GM18868 (cell line): ENCODE results near the gene C1QTNF12.

Source experiments
- ATAC-seq: cut with Tn5 transposase; IDR thresholded peaks from one replicate; pipeline ENCODE4 v1.9.1; 2021; ENCODE audit warnings: mild to moderate bottlenecking, moderate library complexity; ENCODE audit not compliant: unreplicated experiment

C1QTNF12 gene

DNA sequence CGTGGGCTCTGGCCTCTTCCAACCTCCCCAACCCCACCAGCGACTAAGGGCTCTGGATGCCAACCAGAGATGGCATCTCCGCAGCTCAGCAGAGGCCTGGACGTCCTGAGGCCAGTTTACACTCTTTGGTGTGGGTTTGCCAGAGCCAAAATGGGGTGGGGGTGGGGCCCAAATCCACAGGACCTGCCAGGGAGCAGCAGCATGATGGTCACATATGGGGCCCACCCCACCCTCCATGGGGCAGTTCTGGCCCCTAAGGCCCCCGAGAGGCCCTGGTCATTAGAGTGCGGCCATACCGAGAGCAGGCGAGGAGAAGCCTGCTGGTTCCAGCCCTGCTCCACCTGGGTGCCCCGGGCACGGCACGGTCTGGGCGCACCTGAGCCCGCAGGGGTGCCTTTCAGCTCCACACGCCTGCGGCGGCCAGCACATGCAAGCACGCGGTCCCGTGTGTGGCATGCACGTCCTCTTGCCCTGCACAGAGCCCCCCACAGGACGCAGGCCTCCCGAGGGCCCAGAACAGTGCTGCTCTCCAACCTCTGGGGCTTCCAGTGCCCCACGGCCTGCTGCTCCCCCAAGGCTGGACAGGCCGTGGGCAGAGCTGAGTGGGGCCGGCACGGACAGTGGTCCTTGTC is 4.8 kb downstream of the C1QTNF12 start:
- ATAC-seq: no peak

DNA sequence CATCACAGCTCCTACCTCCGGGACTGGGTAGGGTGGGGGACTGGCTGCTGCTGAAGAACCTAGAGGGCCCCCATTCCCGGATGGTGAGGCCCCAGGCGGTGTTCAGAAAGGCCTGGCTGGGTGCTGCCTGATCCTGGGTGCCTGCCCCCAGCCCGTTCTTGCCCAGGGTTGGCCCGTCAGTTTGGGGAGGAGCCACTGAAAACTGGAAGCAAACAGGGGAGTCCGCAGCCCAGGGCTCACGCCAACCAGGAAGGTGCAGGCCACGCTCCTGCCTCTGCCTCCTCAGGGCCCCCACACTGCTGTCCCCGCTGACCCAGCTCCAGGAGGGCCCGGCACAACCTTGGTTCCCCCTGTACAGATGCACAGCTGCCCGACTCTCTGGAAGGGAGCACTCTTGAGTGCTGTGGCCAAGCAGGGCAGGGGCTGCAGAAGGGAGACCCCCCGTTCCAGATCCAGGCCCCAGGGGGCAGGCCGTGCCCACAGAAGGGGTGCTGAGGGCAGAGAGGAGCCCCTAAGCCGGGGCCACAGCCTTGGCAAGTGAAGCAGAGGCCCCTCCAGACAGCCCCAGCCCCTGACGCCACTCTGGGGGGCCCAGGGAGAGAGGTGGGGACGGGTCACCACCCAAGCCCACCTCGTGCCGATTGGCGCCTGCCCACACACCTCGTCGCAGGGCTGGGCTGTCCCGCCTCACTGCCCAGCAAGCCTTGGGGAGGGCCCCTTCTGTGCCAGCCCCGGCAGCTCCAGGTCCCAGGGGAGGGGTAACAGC is 5.5 kb downstream of the C1QTNF12 start:
- ATAC-seq: no peak

DNA sequence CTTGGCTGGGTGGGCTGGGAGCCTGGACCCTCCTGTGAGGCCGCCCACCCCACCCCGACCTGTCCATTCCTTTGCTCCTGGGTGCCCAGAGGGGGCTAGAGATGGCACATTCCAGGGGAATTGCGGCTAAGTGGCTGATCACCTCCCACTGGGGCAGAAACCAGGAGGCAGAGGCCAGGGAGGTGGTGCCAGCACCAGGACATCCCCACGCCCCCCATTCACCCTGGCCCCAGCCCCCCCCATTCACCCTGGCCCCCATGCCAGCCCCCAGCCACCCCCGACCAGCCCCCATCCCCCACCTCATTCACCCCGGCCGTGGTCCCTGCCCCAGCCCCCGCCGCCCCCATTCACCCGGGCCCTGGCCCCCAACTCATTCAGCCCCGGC is 6.2 kb downstream of the C1QTNF12 start:
- ATAC-seq: no peak

DNA sequence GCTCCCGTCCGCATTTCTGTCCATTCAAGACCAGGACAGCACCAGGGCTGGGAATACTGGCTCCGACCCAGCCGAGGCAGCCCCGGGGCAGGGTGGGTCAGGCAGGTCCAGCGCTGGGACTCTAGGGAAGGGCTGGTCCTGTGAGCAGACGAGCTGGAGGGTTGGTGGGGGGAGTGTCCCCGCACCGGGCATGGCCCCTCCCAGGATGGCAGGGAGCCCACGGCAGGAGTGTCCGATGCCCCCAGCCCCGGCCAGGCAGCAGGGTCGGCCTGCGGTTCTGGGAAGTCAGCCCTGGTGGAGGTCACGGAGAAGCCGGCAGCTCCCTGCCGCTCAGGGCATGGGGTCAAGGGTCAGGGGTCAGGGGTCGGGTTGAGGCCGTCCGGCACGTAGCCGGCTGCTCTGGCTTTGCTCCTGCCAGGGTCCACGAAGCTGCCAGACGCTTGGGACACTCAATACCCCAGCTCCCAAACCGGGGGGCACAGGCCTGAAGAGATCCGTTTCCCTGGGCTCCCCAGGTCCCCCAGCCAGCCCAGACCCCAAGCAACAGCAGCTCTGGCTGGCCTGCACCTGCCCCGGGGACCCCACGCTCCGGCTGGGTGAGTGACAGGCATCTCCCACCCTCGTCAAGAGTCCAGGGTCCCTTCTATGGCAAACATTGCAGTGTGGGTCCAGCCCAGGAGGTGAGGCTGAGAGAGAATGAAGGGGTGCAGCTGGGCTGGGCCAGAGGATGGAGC is 6.7 kb downstream of the C1QTNF12 start:
- ATAC-seq: no peak

DNA sequence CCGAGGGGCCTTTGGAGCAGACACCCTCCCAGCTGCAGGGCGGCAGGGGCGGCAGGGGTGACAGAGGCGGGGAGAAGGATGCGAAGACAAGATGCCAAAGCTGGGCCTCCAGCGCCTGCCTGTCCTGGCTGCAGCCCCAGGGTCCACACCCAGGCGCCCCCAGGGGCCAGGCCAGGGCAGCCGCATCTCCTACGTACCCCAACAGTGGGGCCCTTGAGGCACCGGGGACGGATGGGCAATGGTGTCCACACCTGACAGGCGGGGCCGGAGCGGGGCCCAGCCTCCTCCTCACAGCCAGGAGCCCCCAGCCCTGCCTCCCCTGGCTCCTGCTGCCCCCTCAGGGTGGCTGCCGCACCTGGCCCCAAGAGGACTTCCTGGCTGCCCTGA is 7.3 kb downstream of the C1QTNF12 start:
- no peak for ATAC-seq

DNA sequence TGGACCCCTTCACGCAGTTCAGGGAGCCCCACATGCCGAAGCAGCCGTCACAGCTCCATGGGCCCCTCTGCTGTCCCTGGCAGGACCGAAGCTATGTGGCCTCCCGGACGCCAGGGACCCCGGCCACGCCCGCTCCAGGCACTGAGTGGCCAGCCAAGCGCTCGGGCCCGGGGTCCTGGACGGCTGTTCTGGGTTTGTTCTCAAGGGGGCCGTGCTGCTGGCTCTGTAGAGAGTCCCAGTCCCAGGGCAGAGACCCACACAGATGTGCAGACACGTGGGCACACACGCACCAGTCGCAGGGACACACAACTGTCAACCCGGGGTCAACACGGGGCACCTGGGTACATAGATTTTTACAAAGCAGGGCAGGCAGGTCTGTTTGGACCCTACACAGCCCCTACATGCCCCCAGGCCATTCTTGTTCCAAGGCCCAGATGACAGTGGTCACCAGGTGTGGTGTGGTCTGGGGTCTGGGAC is 7.8 kb downstream of the C1QTNF12 start:
- ATAC-seq: no peak

DNA sequence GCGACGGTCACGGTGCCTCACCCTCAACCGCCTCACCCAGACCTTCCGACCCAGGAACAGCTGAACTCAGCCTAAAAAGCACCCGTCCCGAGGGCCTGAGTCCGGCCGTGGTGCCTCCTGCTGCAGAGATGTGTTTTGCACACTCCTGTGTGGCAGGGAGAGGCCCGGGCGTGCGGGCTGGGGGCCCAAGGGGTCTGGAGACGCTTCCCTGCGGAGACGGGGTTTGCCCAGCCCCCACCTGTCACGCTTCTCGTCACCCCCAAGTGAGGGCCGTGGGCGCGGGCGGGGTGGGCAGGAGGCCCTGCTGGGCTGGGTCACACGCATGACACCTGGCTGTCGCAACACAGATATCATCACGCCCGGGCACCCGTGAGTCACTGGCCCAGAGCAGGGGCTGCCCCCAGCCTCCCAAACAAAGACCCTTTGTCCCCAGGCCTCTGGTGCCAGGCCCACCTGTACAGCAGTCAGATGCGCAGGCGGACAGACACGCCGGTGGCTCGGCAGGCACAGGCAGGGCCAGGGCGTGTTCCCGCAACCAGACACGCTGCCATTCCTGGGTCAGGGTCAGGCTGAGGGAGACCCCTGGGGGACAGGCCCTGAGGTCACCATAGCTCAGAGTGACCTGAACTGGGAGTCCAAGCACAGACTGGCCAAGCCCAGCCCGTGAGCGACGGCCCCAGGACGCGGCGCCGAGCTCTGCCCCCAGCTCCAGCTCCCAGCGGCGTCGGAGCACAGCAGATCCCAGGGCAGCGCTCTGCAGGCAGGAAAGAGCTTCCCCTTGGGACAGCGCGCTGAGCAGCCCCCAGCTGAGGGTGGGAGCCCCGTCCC is 8.4 kb downstream of the C1QTNF12 start:
- ATAC-seq: no peak

DNA sequence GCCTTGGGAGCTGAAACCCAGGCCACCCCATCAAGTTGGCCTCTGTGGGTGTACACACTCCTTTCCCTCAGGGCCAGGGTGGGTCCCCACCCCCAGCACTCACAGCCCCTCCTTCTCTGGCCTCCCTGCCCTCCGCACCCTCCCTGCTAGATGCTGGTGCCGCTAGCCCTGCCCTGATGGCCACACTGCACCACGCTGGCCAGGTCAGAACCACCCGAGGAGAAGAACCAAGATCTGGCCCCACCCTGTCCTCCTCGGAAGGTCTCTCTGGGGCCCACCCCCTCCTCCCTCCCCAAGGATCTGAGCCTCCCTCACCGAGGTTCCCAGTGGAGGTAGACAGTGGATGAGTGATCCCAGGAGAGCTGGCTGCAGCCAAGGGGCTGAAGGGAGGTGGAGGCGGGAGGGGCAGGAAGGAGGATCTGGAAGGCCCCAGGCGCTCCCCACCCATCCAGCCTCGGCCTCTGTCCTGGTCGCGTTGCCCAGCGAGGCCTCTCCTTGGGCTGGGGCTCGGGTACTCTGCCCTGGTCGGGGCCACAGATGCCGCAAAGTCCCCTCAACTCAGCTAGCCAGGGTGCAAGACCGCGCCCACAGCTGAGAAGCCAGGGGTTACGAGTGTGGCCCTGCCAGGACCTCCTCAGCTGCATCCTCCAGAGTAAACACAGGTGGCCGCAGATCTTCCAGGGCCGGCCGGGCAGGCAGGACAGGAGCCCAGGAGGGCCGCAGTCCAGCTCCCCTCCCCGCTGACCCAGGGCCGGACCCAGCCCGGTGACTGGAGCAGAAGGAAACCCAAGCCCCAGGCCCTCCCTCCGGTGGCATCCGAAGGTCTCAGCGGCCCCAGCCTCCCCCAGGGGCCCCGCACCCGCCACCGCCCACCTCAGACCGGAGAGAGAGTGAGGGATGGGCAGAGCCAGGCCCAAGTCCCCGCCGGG is 9.3 kb downstream of the C1QTNF12 start:
- no peak for ATAC-seq

DNA sequence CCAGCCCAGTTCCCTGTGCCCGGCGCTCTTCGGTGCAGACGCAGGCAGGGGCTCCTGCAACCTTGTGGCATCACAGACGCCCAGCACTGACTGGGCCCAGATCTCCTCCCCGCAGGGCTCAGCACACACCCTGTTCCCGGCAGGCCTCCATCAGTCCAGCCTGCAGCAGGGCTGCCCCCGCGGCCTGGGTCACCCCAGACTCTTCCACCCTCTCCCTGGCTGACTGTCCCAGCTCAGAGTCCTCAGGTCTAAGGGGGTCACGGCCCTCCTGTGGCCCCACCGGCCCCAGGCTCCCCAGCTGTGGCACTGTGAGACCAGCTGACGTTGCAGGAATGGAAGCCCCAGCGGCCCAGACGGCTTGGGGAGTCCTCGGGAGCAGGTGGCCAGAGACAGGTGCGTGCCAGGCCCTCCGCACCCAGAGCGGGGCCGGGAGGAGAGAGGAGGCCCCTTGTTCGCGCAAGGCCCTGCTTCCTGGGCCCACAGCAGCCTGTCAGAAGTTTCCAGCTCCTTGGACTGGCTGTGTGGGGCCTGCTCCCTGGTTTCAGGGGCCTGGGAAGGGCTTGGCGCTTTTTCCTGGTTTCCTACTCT is 10.3 kb downstream of the C1QTNF12 start:
- no peak for ATAC-seq

DNA sequence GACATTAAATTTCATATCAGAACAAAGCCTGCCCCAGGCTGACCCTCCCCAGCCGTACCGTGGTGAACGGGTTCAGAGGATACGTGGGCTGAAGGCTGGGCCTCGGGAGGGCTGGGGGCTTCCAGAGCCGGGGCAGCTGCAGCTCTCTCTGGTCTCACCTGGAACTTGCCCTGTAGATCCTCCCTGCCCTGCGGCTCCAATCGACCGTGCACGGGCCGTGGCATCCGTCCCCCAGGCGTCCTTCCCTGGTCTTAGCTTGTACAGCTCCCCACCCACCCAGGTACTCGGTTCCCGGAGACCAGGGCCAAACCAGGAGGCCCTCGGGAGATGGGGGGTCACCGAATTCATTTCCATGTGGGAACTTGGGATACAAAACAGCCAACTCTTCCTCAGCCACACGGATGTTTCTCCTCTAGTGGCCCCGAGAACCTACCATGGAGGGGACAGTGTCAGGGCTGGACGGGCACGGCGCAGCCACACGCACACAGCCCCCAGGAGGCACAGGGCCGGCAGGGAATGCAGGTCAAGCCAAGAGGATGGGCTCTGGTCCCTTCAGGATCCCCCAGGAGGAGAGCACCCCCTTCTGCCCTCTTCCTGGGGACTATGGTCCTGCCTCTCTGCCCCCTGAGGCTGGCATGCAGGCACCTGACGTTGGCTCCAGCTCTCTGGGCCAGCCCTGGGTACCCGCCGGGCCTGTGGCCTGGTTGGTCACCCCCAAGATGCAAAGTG is 11.3 kb downstream of the C1QTNF12 start:
- ATAC-seq: no peak

DNA sequence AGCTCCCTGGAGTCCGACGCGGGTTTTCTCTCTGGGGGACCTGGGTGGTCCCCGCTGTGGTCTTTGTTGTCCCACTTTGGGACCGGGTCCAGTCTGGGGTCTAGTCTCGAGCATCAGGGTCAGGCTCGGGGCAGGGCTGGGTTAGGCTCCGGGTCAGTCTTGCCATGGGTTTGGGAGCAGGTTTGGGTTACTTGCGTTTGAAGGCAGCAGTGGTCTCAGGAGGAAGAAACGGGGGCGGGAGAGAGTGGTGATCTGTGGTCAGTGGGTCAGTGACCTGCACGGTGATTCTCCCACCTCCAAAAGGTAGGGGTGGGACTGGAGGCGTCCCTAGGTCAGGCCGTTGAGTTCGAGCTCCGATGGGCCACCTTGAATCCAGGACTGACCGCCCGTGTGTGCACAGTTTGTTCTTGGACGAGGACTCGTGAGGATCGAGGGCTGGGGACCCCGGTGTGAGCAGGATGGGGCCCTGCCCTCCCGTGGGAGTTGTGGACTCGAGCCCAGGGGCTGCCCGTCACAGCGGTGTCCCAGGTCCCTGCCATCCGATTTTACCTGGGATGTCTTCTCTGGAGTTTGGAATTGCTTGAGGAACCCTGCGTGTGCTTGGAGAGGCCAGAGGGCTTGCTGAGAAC is 12.2 kb downstream of the C1QTNF12 start:
- no peak for ATAC-seq

DNA sequence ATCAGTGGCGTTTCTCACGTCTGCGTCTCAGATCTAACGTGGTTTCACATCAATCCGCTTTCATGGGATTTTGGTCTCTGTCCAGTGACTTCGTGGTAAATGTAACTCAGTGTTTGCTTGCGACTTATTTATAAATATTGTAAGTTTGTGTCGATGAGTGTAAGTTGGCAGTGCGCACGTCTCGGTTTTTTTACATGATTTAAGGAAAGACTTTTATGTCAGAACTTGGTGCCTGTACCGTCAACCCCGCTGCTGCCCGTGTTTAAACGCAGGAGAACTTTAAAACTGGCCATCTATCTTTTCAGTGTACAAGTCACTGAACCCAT is 13.0 kb downstream of the C1QTNF12 start:
- ATAC-seq: no peak

DNA sequence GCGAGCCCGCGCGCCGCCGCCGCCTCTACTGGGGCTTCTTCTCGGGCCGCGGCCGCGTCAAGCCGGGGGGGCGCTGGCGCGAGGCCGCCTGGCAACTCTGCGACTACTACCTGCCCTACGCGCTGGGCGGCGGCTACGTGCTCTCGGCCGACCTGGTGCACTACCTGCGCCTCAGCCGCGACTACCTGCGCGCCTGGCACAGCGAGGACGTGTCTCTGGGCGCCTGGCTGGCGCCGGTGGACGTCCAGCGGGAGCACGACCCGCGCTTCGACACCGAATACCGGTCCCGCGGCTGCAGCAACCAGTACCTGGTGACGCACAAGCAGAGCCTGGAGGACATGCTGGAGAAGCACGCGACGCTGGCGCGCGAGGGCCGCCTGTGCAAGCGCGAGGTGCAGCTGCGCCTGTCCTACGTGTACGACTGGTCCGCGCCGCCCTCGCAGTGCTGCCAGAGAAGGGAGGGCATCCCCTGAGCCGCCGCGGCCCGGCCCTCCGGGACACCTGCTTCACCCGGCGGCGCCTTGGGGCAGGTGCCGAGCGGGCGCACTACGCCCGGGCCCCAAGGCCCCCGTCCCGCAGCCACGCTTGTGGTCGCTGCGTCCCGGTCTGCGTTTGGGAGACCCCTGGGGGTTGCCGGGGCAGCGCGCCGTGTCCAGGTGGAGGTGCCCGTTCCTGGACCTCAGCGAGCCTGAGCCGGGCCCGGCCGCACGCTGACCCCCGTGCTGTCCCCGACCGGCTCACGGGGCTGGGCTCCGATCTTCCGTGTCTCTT is 13.5 kb downstream of the C1QTNF12 start:
- no peak for ATAC-seq

DNA sequence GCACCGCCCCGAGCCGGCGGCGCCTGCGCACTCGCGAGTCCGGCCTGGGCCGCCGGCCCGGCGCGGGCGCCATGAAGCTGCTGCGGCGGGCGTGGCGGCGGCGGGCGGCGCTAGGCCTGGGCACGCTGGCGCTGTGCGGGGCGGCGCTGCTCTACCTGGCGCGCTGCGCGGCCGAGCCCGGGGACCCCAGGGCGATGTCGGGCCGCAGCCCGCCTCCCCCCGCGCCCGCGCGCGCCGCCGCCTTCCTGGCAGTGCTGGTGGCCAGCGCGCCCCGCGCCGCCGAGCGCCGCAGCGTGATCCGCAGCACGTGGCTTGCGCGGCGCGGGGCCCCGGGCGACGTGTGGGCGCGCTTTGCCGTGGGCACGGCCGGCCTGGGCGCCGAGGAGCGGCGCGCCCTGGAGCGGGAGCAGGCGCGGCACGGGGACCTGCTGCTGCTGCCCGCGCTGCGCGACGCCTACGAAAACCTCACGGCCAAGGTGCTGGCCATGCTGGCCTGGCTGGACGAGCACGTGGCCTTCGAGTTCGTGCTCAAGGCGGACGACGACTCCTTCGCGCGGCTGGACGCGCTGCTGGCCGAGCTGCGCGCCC is 14.2 kb downstream of the C1QTNF12 start, which contains the start of gene B3GALT6:
Gene B3GALT6, plus strand, starts transcription at position 30 of the 588 bp plus-strand sequence. Its CDS starts 42 bp downstream, at position 72.
- no peak for ATAC-seq

DNA sequence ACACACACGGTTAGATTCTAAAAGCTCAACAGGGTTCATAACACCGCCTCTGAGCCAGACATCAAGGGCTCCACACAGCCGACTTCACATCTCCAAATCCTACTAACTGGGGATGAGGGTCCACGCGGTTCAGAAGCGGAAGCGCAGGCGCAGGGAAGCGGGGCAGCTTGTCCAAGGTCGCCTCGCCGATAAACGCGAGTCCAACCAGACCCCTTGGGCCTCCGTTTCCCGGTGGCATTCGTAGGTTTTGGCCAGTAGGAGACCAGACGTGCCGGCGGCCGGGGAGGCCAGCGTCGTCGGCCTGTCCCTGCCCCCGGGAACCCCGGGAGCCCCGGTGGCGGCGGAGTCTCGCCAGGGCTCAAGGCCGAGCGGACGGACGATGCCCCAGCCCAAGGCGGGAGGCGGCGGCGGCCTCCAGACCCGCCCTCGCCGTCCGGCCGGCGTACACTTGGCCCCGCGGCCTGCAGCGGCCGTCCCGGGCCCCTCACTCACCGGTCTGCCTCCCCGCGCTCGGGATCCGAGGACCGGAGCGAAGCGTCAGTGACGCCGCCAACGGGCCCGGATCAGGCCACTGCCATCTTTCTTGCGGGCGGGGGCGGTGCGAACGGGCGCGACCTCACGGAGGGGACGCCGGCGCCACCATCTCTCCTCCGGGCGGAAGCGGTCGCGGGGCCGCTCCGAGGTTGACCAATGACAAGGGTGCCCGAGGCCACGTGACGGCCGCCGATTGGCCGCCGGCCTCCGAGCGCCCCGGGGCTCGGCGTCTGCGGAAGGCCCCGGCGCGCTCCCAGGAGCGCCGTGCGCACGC is 14.9 kb downstream of the C1QTNF12 start, which contains the start of gene SDF4:
Gene SDF4, minus strand, starts transcription at position 602 of the 808 bp plus-strand sequence. CDS start 3,229 bp downstream, outside the sequence.
- peak; percentile 92 for ATAC-seq

DNA sequence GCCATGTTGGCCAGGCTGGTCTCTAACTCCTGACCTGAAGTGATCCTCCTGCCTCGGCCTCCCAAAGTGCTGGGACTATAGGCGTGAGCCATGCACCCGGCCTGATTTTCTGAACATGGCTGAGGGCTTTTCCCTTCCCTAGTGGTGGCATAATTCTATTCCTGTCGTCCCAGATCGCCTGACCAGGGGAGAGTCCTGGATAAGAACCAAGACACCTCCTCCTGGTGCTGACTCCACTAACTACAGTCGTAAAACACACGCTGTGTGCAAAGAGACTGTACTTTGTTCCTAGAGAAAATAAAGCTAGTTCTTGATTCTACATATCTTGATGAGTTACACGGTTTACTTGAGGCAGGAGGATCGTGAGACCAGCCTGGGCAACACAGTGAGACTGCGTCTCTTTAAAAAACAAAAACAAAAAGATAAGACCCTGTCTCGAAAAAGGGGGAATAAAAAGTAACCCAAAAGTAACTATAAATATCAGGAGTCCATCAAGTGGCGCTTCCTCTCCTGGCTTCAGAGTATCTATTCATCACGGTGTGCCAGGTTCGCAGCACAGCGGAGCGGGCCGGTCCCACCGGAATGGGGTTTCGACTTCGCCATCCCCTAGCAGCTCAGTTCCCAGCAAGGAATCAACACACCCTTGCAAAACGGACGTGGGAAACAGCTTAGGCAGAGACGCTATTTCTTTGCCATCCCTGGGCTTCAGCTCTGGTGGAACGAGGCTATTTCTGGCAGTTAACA is 15.7 kb downstream of the C1QTNF12 start:
- no peak for ATAC-seq
